D721Med (cell line): ENCODE data around the gene GALNT17.
A peak's percentile ranks its signal among the peaks of the same experiment; 100 is the strongest.

Experiments
- DNase-seq: peaks from one replicate; pipeline ENCODE4 v3.0.0; 2011; ENCODE audit warnings: low spot score; ENCODE audit not compliant: insufficient read length
- FAIRE-seq: peaks from 2 replicates; lab custom pipeline; 2011; peaks lifted over from hg19 to GRCh38; lab: Jason Lieb, UNC
- TF ChIP-seq, protein P1 (sequence below): IDR thresholded peaks from 2 replicates; pipeline ENCODE4 v1.5.1; 2012; ENCODE audit warnings: mild to moderate bottlenecking, control low read depth; ENCODE audit not compliant: insufficient read depth; ENCODE audit errors: missing control alignments

GALNT17 gene

DNA sequence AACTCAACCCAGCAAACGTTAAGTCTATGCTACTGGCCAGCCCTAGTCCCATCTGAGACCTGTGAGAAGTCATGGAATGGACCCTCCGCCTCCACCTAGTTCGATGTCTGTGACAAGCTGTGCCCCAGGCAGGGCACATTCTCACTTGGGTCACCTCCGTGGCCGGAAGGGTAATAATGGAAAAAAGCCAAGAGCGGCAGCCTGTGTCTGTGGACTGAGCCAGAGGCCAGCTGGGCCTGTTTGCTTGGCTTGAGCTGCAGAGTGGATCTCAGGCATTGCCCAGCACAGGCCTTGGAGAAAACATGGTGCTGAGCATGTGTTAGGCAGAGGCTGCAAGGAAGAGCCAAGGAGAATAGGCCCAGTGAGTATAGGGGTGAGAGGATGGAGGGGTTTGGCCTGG is 97.8 kb downstream of the GALNT17 start:
- TF ChIP-seq, protein P1, sequence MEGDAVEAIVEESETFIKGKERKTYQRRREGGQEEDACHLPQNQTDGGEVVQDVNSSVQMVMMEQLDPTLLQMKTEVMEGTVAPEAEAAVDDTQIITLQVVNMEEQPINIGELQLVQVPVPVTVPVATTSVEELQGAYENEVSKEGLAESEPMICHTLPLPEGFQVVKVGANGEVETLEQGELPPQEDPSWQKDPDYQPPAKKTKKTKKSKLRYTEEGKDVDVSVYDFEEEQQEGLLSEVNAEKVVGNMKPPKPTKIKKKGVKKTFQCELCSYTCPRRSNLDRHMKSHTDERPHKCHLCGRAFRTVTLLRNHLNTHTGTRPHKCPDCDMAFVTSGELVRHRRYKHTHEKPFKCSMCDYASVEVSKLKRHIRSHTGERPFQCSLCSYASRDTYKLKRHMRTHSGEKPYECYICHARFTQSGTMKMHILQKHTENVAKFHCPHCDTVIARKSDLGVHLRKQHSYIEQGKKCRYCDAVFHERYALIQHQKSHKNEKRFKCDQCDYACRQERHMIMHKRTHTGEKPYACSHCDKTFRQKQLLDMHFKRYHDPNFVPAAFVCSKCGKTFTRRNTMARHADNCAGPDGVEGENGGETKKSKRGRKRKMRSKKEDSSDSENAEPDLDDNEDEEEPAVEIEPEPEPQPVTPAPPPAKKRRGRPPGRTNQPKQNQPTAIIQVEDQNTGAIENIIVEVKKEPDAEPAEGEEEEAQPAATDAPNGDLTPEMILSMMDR, result no peak
- FAIRE-seq (no peak), DNase-seq (no peak)

DNA sequence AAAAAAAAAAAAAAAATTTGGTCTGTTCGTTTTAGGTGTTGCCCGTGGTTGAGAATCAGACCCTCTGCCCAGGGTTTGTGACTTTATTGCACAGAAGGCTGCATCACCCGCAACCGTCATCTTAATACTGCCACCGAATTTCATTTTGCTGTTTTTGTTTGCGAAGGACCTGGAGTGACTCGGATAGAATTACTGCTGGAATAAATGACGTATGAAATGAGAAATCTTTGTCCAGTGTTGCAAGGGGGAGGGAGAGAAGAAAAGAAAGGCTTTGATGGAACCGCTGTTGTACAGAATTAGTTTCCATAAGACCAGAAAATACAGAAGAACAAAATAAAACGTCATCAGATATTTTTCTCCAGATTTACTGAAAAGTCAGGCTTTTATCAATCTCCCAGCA is 103.3 kb downstream of the GALNT17 start:
- no peak for FAIRE-seq
- no peak for DNase-seq
- TF ChIP-seq, protein P1, result no peak

DNA sequence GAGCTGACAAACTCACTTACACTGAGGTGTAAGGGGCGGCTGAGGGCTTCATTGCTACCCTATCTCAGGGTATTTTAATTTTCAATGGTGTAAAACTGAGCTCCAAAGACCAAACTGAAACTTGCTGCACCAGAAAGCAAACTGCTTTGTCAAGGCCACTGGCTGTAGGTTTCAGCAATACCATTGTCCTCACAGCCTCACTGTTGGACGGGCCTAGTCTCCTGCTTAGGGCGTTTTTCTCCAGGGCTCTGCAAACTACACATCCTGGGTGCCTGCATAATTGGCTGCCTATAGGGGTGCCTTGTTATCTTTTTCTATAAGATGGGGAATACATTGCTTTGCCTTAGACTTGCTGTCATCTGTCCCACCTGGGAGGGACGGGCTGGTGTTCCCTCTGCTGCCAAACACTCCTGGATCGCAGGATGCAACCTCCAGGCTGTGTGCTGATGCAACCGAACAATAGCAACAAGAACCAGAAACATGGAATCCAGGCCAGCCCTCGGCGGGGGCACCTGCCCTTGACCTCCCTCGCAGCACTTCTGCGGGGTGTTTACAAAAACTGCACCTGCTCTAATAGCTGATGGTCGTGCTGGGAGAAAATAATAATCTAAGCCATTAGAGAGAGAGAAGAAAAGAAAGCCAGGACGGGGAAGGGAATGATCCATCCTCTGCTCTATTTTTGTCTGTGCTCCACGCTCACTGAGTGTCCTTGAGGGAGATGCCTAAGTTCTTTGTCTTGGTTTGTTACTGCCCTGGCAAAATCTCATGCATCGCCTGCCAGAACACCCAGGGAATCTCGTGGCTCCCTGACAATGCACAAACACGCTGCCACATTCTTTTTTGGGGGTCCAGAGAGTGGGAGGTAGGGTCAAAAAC is 104.5 kb downstream of the GALNT17 start:
- FAIRE-seq (no peak), DNase-seq (no peak)
- TF ChIP-seq, protein P1, result no peak

DNA sequence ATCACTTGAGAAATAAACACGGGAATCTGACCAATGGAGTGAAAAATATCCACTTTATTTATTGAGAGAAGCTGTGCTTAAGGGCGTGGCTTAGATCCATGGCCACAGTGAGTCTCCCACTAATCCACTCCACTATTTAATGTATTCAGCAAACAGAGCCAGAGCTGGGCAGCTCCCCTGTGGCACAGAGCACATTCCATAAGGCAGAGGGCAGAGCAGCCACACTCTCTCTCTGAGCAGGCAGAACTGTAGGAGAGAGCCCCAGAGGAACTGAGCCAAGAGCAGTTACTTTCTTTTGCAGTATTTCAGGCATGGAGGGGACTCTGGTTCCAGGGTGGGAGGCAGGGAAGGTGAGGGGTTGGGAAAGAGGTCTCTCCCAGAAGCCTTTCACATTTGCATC is 106.0 kb downstream of the GALNT17 start:
- TF ChIP-seq, protein P1, result peak; percentile 33
- no peak for DNase-seq

DNA sequence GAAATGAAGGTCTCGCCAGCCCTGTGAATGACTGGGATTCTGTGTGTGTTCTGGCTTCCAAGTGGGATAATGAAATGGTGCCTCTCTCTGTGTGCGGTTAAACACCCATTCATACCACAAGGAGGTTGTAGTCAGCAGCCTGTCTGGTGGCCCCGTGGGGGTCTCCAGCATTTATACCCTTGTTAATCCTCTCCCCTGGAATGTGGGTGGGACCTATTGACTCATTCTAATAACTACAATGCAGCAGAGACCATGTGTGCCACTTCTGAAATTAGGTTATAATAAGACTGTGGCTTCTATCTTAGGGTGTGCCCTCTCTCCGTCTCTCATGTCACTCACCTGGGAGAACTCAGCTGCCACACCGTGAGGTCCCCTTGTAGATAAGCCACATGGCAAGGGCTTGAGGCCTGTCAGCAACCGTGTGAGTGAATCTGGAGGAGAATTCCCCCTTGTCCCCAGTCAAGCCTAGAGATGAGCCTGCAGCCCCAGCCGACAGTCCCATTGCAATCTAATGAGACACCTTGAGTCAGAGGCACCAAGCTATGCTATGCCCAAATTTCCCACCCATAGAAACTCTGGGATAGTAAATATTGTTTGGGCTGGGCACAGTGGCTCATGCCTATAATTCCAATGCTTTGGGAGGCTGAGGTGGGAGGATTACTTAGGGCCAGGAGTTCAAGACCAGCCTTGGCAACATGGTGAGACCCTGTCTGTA is 106.8 kb downstream of the GALNT17 start:
- TF ChIP-seq, protein P1, result no peak
- DNase-seq (no peak), FAIRE-seq (no peak)

More for the DNA sequence above, 106.0 kb downstream of the GALNT17 start:
- FAIRE-seq, result no peak

DNA sequence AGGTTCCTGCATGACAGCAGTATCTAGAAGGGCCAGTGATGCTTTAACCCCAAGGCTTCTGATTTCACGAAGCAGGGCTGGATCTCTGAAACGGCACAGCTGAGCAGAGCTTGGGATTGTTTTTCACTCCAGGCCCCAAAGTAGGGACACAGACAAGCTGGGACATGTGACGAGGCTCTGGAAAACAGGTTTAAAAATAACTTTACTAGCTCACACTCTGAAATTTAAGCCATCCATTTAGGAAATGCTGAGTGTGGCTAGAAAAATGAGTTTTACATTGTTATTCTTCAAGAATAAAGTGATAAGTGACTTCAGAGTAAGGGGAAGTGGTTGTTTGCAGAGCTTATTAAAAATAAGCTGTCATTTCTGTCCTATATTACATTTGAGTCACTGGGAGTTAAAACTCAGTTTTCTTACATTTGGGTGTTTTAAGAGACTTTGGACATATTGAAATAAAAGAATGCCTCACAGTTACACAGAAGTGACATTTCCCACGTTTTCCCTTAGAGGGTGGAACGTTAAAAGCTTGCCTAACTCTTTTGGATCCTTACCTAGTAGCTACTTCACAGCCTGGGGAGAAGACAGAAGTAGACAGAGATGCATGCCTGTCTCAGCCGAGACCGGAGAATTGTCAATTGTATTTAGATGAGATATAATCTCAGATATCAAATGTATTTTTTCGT is 107.8 kb downstream of the GALNT17 start:
- TF ChIP-seq, protein P1, result no peak
- FAIRE-seq, result no peak
- DNase-seq, result no peak
